Measurements from ENCODE around the gene ANKRD22.

Gene ANKRD22

GRCh38 chr10:88805361-88805760 is 46.3 kb downstream of the ANKRD22 start:
- H3K27ac ChIP-seq, result no peak overlapping the region
- TF ChIP-seq ZFX (IDR thresholded peaks at IDR 0.05; ENCODE audit: borderline replicate concordance) (no peak), CTCF (IDR thresholded peaks at IDR 0.05) (no peak)

GRCh38 chr10:88804083-88804812 is 47.4 kb downstream of the ANKRD22 start:
- TF ChIP-seq CTCF (IDR thresholded peaks at IDR 0.05) (no peak), ZFX (IDR thresholded peaks at IDR 0.05; ENCODE audit: borderline replicate concordance) (no peak)
- no peak overlapping the region for H3K27ac ChIP-seq

- TF ChIP-seq CTCF (IDR thresholded peaks at IDR 0.05) (no peak), ZFX (IDR thresholded peaks at IDR 0.05; ENCODE audit: borderline replicate concordance) (no peak)
- H3K27ac ChIP-seq, result no peak overlapping the region
Observed at GRCh38 chr10:88803641-88804040, 48.0 kb downstream of the ANKRD22 start.

- TF ChIP-seq ZFX (IDR thresholded peaks at IDR 0.05; ENCODE audit: borderline replicate concordance), result no peak
- no peak for TF ChIP-seq CTCF (IDR thresholded peaks at IDR 0.05)
- H3K27ac ChIP-seq, result no peak within 1 kb of the TSS
Observed at GRCh38 chr10:88802523-88803285, 48.9 kb downstream of the ANKRD22 start, which contains the start of gene LIPM. TSS of gene LIPM (plus strand) at chr10:88802730. CDS start at chr10:88802897, 167 bp downstream.

- TF ChIP-seq CTCF (IDR thresholded peaks at IDR 0.05) (no peak), ZFX (IDR thresholded peaks at IDR 0.05; ENCODE audit: borderline replicate concordance) (no peak)
- H3K27ac ChIP-seq, result no peak overlapping the region
Observed at GRCh38 chr10:88800152-88801125, 51.2 kb downstream of the ANKRD22 start.

- no peak overlapping the region for H3K27ac ChIP-seq
- TF ChIP-seq CTCF (IDR thresholded peaks at IDR 0.05), result no peak
- no peak for TF ChIP-seq ZFX (IDR thresholded peaks at IDR 0.05; ENCODE audit: borderline replicate concordance)
Observed at GRCh38 chr10:88794731-88795130, 56.9 kb downstream of the ANKRD22 start.

All from 22Rv1 (cell line).